Spleen (tissue), 11 donors: Measurements from ENCODE around the gene PPOX. TPM values are rescaled to one million over a fixed set of nuclear protein-coding genes. Genes with fewer than 3 reads are reported as not detected.
A peak's percentile ranks its signal among the peaks of the same experiment; 100 is the strongest.

Experiments
- DNase-seq: peaks from one replicate; pipeline ENCODE4 v3.0.0-alpha.2; 2020
- H3K27ac ChIP-seq, 8 donors: fragments of 200-600 bp; sonication (generic) in 7 of 8; 1 replicate in 4 of 8; 2 replicates in 4 of 8; pipeline versions ENCODE4 v1.5.0 to v1.8.0; 2016 to 2021; ENCODE audit warnings: inconsistent platforms in 4 of 8, mild to moderate bottlenecking in 4 of 8, moderate library complexity in 1 of 8
- H3K27me3 ChIP-seq, 7 donors: fragments of 200-600 bp; sonication (generic) in 6 of 7; replicated peaks in 1 of 7; 1 replicate in 4 of 7; 2 replicates in 3 of 7; pipeline versions ENCODE4 v1.5.0 to v1.8.0; 2016 to 2021; ENCODE audit warnings: inconsistent platforms in 3 of 7, mild to moderate bottlenecking in 1 of 7
- H3K36me3 ChIP-seq, 6 donors: fragments of 200-600 bp; sonication (generic) in 5 of 6; 1 replicate in 4 of 6; 2 replicates in 2 of 6; pipeline versions ENCODE4 v1.5.0 to v1.8.0; 2016 to 2021; ENCODE audit warnings: inconsistent platforms in 2 of 6
- H3K4me1 ChIP-seq, 6 donors: fragments of 200-600 bp; sonication (generic) in 5 of 6; 1 replicate in 3 of 6; 2 replicates in 3 of 6; pipeline versions ENCODE4 v1.5.0 to v1.8.0; 2016 to 2021; ENCODE audit warnings: inconsistent platforms in 3 of 6
- H3K4me3 ChIP-seq, 8 donors: fragments of 200-600 bp; sonication (generic) in 7 of 8; 1 replicate in 4 of 8; 2 replicates in 4 of 8; pipeline versions ENCODE4 v1.5.0 to v1.8.0; 2016 to 2021; ENCODE audit warnings: inconsistent platforms in 4 of 8, mild to moderate bottlenecking in 4 of 8, moderate library complexity in 2 of 8
- H3K9me3 ChIP-seq, 8 donors: fragments of 200-600 bp; sonication (generic) in 7 of 8; 1 replicate in 4 of 8; 2 replicates in 4 of 8; pipeline versions ENCODE4 v1.5.0 to v1.8.0; 2016 to 2021; ENCODE audit warnings: inconsistent platforms in 4 of 8
- CTCF ChIP-seq, 11 experiments: fragments of 200-600 bp in 7 of 11; fragments of 450-650 bp in 4 of 11; sonication (generic) in 4 of 11; IDR thresholded peaks in 8 of 11; conservative IDR thresholded peaks in 3 of 11; 1 replicate in 7 of 11; 2 replicates in 4 of 11; pipeline versions ENCODE4 v1.4.0 to v1.8.0; 2016 to 2021; ENCODE audit warnings: antibody characterized with exemption in 11 of 11, inconsistent platforms in 4 of 11, mild to moderate bottlenecking in 1 of 11
- POLR2A ChIP-seq, 3 donors: fragments of 450-650 bp; IDR thresholded peaks; one replicate each; pipeline ENCODE4 v1.5.1; 2017; ENCODE audit warnings: antibody characterized with exemption in 3 of 3, mild to moderate bottlenecking in 1 of 3
- POLR2AphosphoS5 ChIP-seq, 3 donors: sonication (generic); formaldehyde crosslinking; IDR thresholded peaks; one replicate each; pipeline ENCODE4 v1.5.1; 2017; ENCODE audit warnings: antibody characterized with exemption in 3 of 3
- WGBS, 5 donors: extraction: QIAGEN DNeasy Blood & Tissue Kit in 3 of 5; methylation state at CpG; one replicate each; pipeline versions ENCODE4 v1.1.5 to v1.1.7; 2013 to 2018; 5-methylcytosine and 5-hydroxymethylcytosine counted together
- intact Hi-C: fragments of 100-400 bp; cut with DNase I; formaldehyde crosslinking; loops from one replicate; pipeline ENCODE4 v1.15.0; 2023; ENCODE audit warnings: low total_unique reads
- polyA plus RNA-seq, 3 donors: library from polyadenylated mRNA; stranded (reverse); fragments of 200-250 nt; gene quantifications; one replicate each; pipeline ENCODE4 v1.2.1, GENCODE V29; 2013
- total RNA-seq, 7 donors: library from RNA; depleted of rRNA in 3 of 7; stranded (reverse); fragments of >200 nt in 3 of 7; fragmentation: NEBNext Ultra II Directional in 4 of 7; extraction: Animal tissue kit (Norgen Biotek cat#: 25700) in 4 of 7; gene quantifications; one replicate each; pipeline versions ENCODE4 v1.1.0 to v1.2.1, GENCODE V29; 2016 to 2021
- donor health status: healthy with polysubstance abuse.
- donor health status: DM: no; HTN: no; CAD: no; lungs with moderate emphysema.
- donor health status: DM: no; HTN: no; CAD: no.
- donor health status: Bipolar disorder and iron deficiency.
- donor health status: healthy.
- donor health status: DM: no; HTN: no; CAD: no.
- donor health status: DM: yes; HTN: yes; CAD: no.

The PPOX gene
- total and polyA plus RNA-seq, 10 donors = 25.5 to 74.7 (median 36.8) TPM

- peak; percentile 91 for DNase-seq
- WGBS, 5 donors = 22 to 55% (median 27%) methylated on average over 10 of the region's 10 CpGs
- Histone ChIP-seq H3K27me3 (no peaks in the 10 kb centered on the region), H3K27ac (peak within 1 kb of the TSS in 7 of 8 donors; percentile 78 to 95 (median 91)), H3K9me3 (no peaks in the 10 kb centered on the region), H3K4me1 (peaks cover 0 to 72% (median 25%) of the 10 kb centered on the region in 6 donors), H3K4me3 (peak within 1 kb of the TSS; percentile 12 to 68 (median 36)), H3K36me3 (peaks cover 13 to 72% (median 50%) of the 10 kb centered on the region in 6 donors)
- TF ChIP-seq CTCF (IDR thresholded peaks at IDR 0.05 in 8 of 11, conservative IDR thresholded peaks at IDR 0.05 in 3 of 11) (no peak), POLR2AphosphoS5 (IDR thresholded peaks at IDR 0.05) (peak; percentile 79 to 90 (median 80)), POLR2A (IDR thresholded peaks at IDR 0.05) (peak in 1 of 3 donors; percentile 49)
- intact Hi-C loops = no loop called here
These were observed 48.9 kb downstream of the PPOX start, which contains the start of gene FCER1G for GRCh38 chr1:161215076-161215475. TSS of gene FCER1G (plus strand) at chr1:161215295. CDS start at chr1:161215322, 27 bp downstream.

GRCh38 chr1:161216945-161217712 lies 50.9 kb downstream of the PPOX start:
- intact Hi-C loops = no loop called here
- Histone ChIP-seq H3K4me3 (peak overlapping the region in 7 of 8 donors; percentile 15 to 68 (median 39)), H3K36me3 (peaks cover 1 to 57% (median 30%) of the 10 kb centered on the region in 6 donors), H3K4me1 (peaks cover 0 to 65% (median 24%) of the 10 kb centered on the region in 6 donors), H3K27ac (peak overlapping the region; percentile 36 to 95 (median 90)), H3K27me3 (peaks cover 0 to 11% (median 0%) of the 10 kb centered on the region in 7 donors), H3K9me3 (no peaks in the 10 kb centered on the region)
- WGBS, 5 donors = 23 to 60% (median 34%) methylated on average over 7 of the region's 7 CpGs
- TF ChIP-seq POLR2A (IDR thresholded peaks at IDR 0.05) (no peak), POLR2AphosphoS5 (IDR thresholded peaks at IDR 0.05) (peak in 1 of 3 donors; percentile 84), CTCF (IDR thresholded peaks at IDR 0.05 in 8 of 11, conservative IDR thresholded peaks at IDR 0.05 in 3 of 11) (no peak)
- peak; percentile 9 for DNase-seq

- peak overlapping the region in 7 of 8 donors; percentile 13 to 68 (median 39) for H3K4me3 ChIP-seq
- 48 to 65% (median 56%) methylated on average over 6 of the region's 6 CpGs for WGBS, 5 donors
These were observed 51.6 kb downstream of the PPOX start for GRCh38 chr1:161217831-161218230.

More at GRCh38 chr1:161217831-161218230, 51.6 kb downstream of the PPOX start:
- DNase-seq = peak; percentile 63
- Histone ChIP-seq H3K27me3 (peaks cover 0 to 11% (median 0%) of the 10 kb centered on the region in 7 donors), H3K4me1 (peaks cover 0 to 65% (median 24%) of the 10 kb centered on the region in 6 donors), H3K9me3 (no peaks in the 10 kb centered on the region), H3K27ac (peak overlapping the region in 7 of 8 donors; percentile 87 to 95 (median 91)), H3K36me3 (peaks cover 0 to 50% (median 23%) of the 10 kb centered on the region in 6 donors)
- intact Hi-C loops = no loop called here
- no peak for TF ChIP-seq CTCF (IDR thresholded peaks at IDR 0.05 in 8 of 11, conservative IDR thresholded peaks at IDR 0.05 in 3 of 11)
- TF ChIP-seq POLR2AphosphoS5 (IDR thresholded peaks at IDR 0.05) = no peak
- no peak for TF ChIP-seq POLR2A (IDR thresholded peaks at IDR 0.05)
